ENCODE data around the gene CHST14.

Gene CHST14

GRCh38 chr15:40444736-40445135 is 26.0 kb upstream of the CHST14 start:
- CTCF ChIA-PET = no interaction called here
- TF ChIP-seq, protein P1, sequence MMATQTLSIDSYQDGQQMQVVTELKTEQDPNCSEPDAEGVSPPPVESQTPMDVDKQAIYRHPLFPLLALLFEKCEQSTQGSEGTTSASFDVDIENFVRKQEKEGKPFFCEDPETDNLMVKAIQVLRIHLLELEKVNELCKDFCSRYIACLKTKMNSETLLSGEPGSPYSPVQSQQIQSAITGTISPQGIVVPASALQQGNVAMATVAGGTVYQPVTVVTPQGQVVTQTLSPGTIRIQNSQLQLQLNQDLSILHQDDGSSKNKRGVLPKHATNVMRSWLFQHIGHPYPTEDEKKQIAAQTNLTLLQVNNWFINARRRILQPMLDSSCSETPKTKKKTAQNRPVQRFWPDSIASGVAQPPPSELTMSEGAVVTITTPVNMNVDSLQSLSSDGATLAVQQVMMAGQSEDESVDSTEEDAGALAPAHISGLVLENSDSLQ (IDR thresholded peaks at IDR 0.05) = no peak
- TF ChIP-seq FOXK2 (IDR thresholded peaks at IDR 0.05) (no peak), CTBP1 (IDR thresholded peaks at IDR 0.05; ENCODE audit: borderline replicate concordance) (no peak), L3MBTL2 (conservative IDR thresholded peaks at IDR 0.05) (no peak), NFRKB (IDR thresholded peaks at IDR 0.05) (no peak), FOXA1 (IDR thresholded peaks at IDR 0.05) (no peak)
- POLR2A ChIA-PET = no interaction called here
- DNase-seq (ENCODE audit: extremely low spot score) = no peak

DNA sequence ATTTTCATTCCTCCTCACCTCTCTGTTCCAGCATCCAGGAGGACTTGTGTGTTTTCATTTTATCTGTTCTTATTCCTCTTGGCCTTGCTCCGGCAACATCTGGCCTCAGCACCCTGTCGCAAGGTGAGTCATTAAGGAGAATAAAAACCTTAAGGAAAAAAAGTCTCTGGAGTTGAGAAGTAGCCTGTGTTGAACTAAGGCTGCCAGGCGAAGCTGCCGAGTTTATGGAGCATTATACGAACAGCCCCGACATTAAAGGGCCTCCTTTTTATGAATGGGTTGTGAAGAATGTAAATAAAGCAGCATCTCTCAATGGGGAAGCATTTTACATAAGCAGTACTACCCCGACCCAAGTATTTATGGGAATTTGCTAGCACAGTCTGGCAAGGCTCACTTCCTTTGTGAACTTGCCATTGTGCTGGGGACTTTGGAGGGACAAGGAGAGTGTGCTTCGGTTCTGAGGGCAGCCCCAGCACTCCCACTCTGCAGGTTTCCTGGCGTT is 25.3 kb upstream of the CHST14 start:
- CTCF ChIA-PET = no interaction called here
- POLR2A ChIA-PET = interaction anchor here (1.1 to 1.3 kb wide), 2 partner anchors 18 to 105 kb away, joined by 3 read pairs; partner anchors contain the start of gene CCDC9B
- no peak for TF ChIP-seq SP1 (IDR thresholded peaks at IDR 0.05)
- TF ChIP-seq FOXM1 (IDR thresholded peaks at IDR 0.05; ENCODE audit: borderline replicate concordance) = no peak
- TF ChIP-seq TARDBP (IDR thresholded peaks at IDR 0.05) = no peak
- TF ChIP-seq FOXA1 (IDR thresholded peaks at IDR 0.05) = no peak
- TF ChIP-seq ARNT (IDR thresholded peaks at IDR 0.05) = no peak
- TF ChIP-seq BHLHE40 (IDR thresholded peaks at IDR 0.05; ENCODE audit: borderline replicate concordance) = no peak
- TF ChIP-seq NFRKB (IDR thresholded peaks at IDR 0.05) = no peak
- TF ChIP-seq HDGF (IDR thresholded peaks at IDR 0.05; ENCODE audit: borderline replicate concordance) = no peak
- TF ChIP-seq SUZ12 (IDR thresholded peaks at IDR 0.05) = no peak
- no peak for TF ChIP-seq ZNF384 (IDR thresholded peaks at IDR 0.05)
- no peak for TF ChIP-seq CTBP1 (IDR thresholded peaks at IDR 0.05; ENCODE audit: borderline replicate concordance)
- TF ChIP-seq L3MBTL2 (conservative IDR thresholded peaks at IDR 0.05) = no peak
- TF ChIP-seq FOXK2 (IDR thresholded peaks at IDR 0.05) = no peak
- no peak for TF ChIP-seq LEF1 (IDR thresholded peaks at IDR 0.05; ENCODE audit: borderline replicate concordance)
- TF ChIP-seq, protein P1 (IDR thresholded peaks at IDR 0.05) = no peak
- TF ChIP-seq ELF4 (IDR thresholded peaks at IDR 0.05) = no peak
- DNase-seq (ENCODE audit: extremely low spot score) = no peak

- POLR2A ChIA-PET = interaction anchor here (1.1 to 1.3 kb wide), 2 partner anchors 17 to 105 kb away, joined by 3 read pairs; partner anchors contain the start of gene CCDC9B
- DNase-seq (ENCODE audit: extremely low spot score) = no peak
- CTCF ChIA-PET = no interaction called here
- TF ChIP-seq FOXK2 (IDR thresholded peaks at IDR 0.05) = no peak
- TF ChIP-seq HDGF (IDR thresholded peaks at IDR 0.05; ENCODE audit: borderline replicate concordance) = no peak
- TF ChIP-seq TARDBP (IDR thresholded peaks at IDR 0.05) = no peak
- TF ChIP-seq FOXM1 (IDR thresholded peaks at IDR 0.05; ENCODE audit: borderline replicate concordance) = no peak
- no peak for TF ChIP-seq SP1 (IDR thresholded peaks at IDR 0.05)
- TF ChIP-seq ZNF384 (IDR thresholded peaks at IDR 0.05) = no peak
- no peak for TF ChIP-seq LEF1 (IDR thresholded peaks at IDR 0.05; ENCODE audit: borderline replicate concordance)
- no peak for TF ChIP-seq L3MBTL2 (conservative IDR thresholded peaks at IDR 0.05)
- no peak for TF ChIP-seq SUZ12 (IDR thresholded peaks at IDR 0.05)
- no peak for TF ChIP-seq NFRKB (IDR thresholded peaks at IDR 0.05)
- TF ChIP-seq FOXA1 (IDR thresholded peaks at IDR 0.05) = no peak
These were observed 24.6 kb upstream of the CHST14 start for GRCh38 chr15:40446144-40446543.

GRCh38 chr15:40448354-40448753 is 22.4 kb upstream of the CHST14 start:
- TF ChIP-seq BHLHE40 (IDR thresholded peaks at IDR 0.05; ENCODE audit: borderline replicate concordance) (no peak), FOXA1 (IDR thresholded peaks at IDR 0.05) (no peak), ELF4 (IDR thresholded peaks at IDR 0.05) (no peak), SP1 (IDR thresholded peaks at IDR 0.05) (no peak)
- TF ChIP-seq, protein P1 (IDR thresholded peaks at IDR 0.05) = no peak
- DNase-seq (ENCODE audit: extremely low spot score) = no peak
- CTCF ChIA-PET = no interaction called here
- POLR2A ChIA-PET = no interaction called here

- ChIA-PET POLR2A (interaction anchor here (0.7 kb wide), 1 partner anchor 9 kb away, joined by 3 read pairs; the partner anchor contains the start of gene BAHD1), CTCF (no interaction called here)
- TF ChIP-seq, protein P1 (IDR thresholded peaks at IDR 0.05) = no peak
- no peak for DNase-seq (ENCODE audit: extremely low spot score)
These were observed 21.5 kb upstream of the CHST14 start for GRCh38 chr15:40449275-40449674.

- no peak for DNase-seq (ENCODE audit: extremely low spot score)
- ChIA-PET CTCF (interaction anchor here (1.0 kb wide), 1 partner anchor 27 kb away, joined by 3 read pairs; no protein-coding TSS in a partner anchor), POLR2A (no interaction called here)
- TF ChIP-seq CTBP1 (IDR thresholded peaks at IDR 0.05; ENCODE audit: borderline replicate concordance) (no peak), L3MBTL2 (conservative IDR thresholded peaks at IDR 0.05) (no peak), FOXM1 (IDR thresholded peaks at IDR 0.05; ENCODE audit: borderline replicate concordance) (no peak), BHLHE40 (IDR thresholded peaks at IDR 0.05; ENCODE audit: borderline replicate concordance) (no peak), SP1 (IDR thresholded peaks at IDR 0.05) (no peak), FOXK2 (IDR thresholded peaks at IDR 0.05) (no peak), LEF1 (IDR thresholded peaks at IDR 0.05; ENCODE audit: borderline replicate concordance) (no peak), NFRKB (IDR thresholded peaks at IDR 0.05) (no peak), HDGF (IDR thresholded peaks at IDR 0.05; ENCODE audit: borderline replicate concordance) (no peak), ARNT (IDR thresholded peaks at IDR 0.05) (no peak), TARDBP (IDR thresholded peaks at IDR 0.05) (no peak), ZNF384 (IDR thresholded peaks at IDR 0.05) (no peak)
- TF ChIP-seq, protein P1 (IDR thresholded peaks at IDR 0.05) = no peak
These were observed 20.7 kb upstream of the CHST14 start for GRCh38 chr15:40450047-40450446.

Measured in HEK293T (cell line).